Spleen (tissue), 13 donors: ENCODE data around the gene TSPOAP1. TPM values are rescaled to one million over a fixed set of nuclear protein-coding genes. Genes with fewer than 3 reads are reported as not detected.

Source experiments
- DNase-seq: peaks from one replicate; pipeline ENCODE4 v3.0.0-alpha.2; 2020
- H3K27ac ChIP-seq, 8 donors: fragments of 200-600 bp; sonication (generic) in 7 of 8; 1 replicate in 4 of 8; 2 replicates in 4 of 8; pipeline versions ENCODE4 v1.5.0 to v1.8.0; 2016 to 2021; ENCODE audit warnings: inconsistent platforms in 4 of 8, mild to moderate bottlenecking in 4 of 8, moderate library complexity in 1 of 8
- H3K27me3 ChIP-seq, 7 donors: fragments of 200-600 bp; sonication (generic) in 6 of 7; replicated peaks in 1 of 7; 1 replicate in 4 of 7; 2 replicates in 3 of 7; pipeline versions ENCODE4 v1.5.0 to v1.8.0; 2016 to 2021; ENCODE audit warnings: inconsistent platforms in 3 of 7, mild to moderate bottlenecking in 1 of 7
- H3K36me3 ChIP-seq, 6 donors: fragments of 200-600 bp; sonication (generic) in 5 of 6; 1 replicate in 4 of 6; 2 replicates in 2 of 6; pipeline versions ENCODE4 v1.5.0 to v1.8.0; 2016 to 2021; ENCODE audit warnings: inconsistent platforms in 2 of 6
- H3K4me1 ChIP-seq, 6 donors: fragments of 200-600 bp; sonication (generic) in 5 of 6; 1 replicate in 3 of 6; 2 replicates in 3 of 6; pipeline versions ENCODE4 v1.5.0 to v1.8.0; 2016 to 2021; ENCODE audit warnings: inconsistent platforms in 3 of 6
- H3K4me3 ChIP-seq, 8 donors: fragments of 200-600 bp; sonication (generic) in 7 of 8; 1 replicate in 4 of 8; 2 replicates in 4 of 8; pipeline versions ENCODE4 v1.5.0 to v1.8.0; 2016 to 2021; ENCODE audit warnings: inconsistent platforms in 4 of 8, mild to moderate bottlenecking in 4 of 8, moderate library complexity in 2 of 8
- H3K9me3 ChIP-seq, 8 donors: fragments of 200-600 bp; sonication (generic) in 7 of 8; 1 replicate in 4 of 8; 2 replicates in 4 of 8; pipeline versions ENCODE4 v1.5.0 to v1.8.0; 2016 to 2021; ENCODE audit warnings: inconsistent platforms in 4 of 8
- POLR2A ChIP-seq, 3 donors: fragments of 450-650 bp; IDR thresholded peaks; one replicate each; pipeline ENCODE4 v1.5.1; 2017; ENCODE audit warnings: antibody characterized with exemption in 3 of 3, mild to moderate bottlenecking in 1 of 3
- POLR2AphosphoS5 ChIP-seq, 3 donors: sonication (generic); formaldehyde crosslinking; IDR thresholded peaks; one replicate each; pipeline ENCODE4 v1.5.1; 2017; ENCODE audit warnings: antibody characterized with exemption in 3 of 3
- WGBS, 5 donors: extraction: QIAGEN DNeasy Blood & Tissue Kit in 3 of 5; methylation state at CpG; one replicate each; pipeline versions ENCODE4 v1.1.5 to v1.1.7; 2013 to 2018; 5-methylcytosine and 5-hydroxymethylcytosine counted together
- intact Hi-C: fragments of 100-400 bp; cut with DNase I; formaldehyde crosslinking; loops from one replicate; pipeline ENCODE4 v1.15.0; 2023; ENCODE audit warnings: low total_unique reads
- long read RNA-seq, 2 donors: transcript quantifications; one replicate each; lab custom pipeline, GENCODE V29; 2026
- polyA plus RNA-seq, 3 donors: library from polyadenylated mRNA; stranded (reverse); fragments of 200-250 nt; gene quantifications; one replicate each; pipeline ENCODE4 v1.2.1, GENCODE V29; 2013
- total RNA-seq, 7 donors: library from RNA; depleted of rRNA in 3 of 7; stranded (reverse); fragments of >200 nt in 3 of 7; fragmentation: NEBNext Ultra II Directional in 4 of 7; extraction: Animal tissue kit (Norgen Biotek cat#: 25700) in 4 of 7; gene quantifications; one replicate each; pipeline versions ENCODE4 v1.1.0 to v1.2.1, GENCODE V29; 2016 to 2021
- TF ChIP-seq, protein P1 (sequence below), 11 experiments: fragments of 200-600 bp in 7 of 11; fragments of 450-650 bp in 4 of 11; sonication (generic) in 4 of 11; IDR thresholded peaks in 8 of 11; conservative IDR thresholded peaks in 3 of 11; 1 replicate in 7 of 11; 2 replicates in 4 of 11; pipeline versions ENCODE4 v1.4.0 to v1.8.0; 2016 to 2021; ENCODE audit warnings: antibody characterized with exemption in 11 of 11, inconsistent platforms in 4 of 11, mild to moderate bottlenecking in 1 of 11
- donor health status: healthy with polysubstance abuse.
- donor health status: DM: no; HTN: no; CAD: no; lungs with moderate emphysema.
- donor health status: DM: no; HTN: no; CAD: no.
- donor health status: Bipolar disorder and iron deficiency.
- donor health status: healthy.
- donor health status: DM: no; HTN: no; CAD: no.
- donor health status: DM: yes; HTN: yes; CAD: no.

Gene TSPOAP1, protein sequence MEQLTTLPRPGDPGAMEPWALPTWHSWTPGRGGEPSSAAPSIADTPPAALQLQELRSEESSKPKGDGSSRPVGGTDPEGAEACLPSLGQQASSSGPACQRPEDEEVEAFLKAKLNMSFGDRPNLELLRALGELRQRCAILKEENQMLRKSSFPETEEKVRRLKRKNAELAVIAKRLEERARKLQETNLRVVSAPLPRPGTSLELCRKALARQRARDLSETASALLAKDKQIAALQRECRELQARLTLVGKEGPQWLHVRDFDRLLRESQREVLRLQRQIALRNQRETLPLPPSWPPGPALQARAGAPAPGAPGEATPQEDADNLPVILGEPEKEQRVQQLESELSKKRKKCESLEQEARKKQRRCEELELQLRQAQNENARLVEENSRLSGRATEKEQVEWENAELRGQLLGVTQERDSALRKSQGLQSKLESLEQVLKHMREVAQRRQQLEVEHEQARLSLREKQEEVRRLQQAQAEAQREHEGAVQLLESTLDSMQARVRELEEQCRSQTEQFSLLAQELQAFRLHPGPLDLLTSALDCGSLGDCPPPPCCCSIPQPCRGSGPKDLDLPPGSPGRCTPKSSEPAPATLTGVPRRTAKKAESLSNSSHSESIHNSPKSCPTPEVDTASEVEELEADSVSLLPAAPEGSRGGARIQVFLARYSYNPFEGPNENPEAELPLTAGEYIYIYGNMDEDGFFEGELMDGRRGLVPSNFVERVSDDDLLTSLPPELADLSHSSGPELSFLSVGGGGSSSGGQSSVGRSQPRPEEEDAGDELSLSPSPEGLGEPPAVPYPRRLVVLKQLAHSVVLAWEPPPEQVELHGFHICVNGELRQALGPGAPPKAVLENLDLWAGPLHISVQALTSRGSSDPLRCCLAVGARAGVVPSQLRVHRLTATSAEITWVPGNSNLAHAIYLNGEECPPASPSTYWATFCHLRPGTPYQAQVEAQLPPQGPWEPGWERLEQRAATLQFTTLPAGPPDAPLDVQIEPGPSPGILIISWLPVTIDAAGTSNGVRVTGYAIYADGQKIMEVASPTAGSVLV (N-terminal part only)
- total RNA-seq (10 to 100 TPM; 14.1 to 31.8 (median 18.5) TPM), polyA plus RNA-seq (10 to 100 TPM; 11.5 to 26.5 (median 24.3) TPM)
- long read RNA-seq, donor 1, partial matches to known transcripts, result 0 of 1 reads
- long read RNA-seq, donor 1, other reads (novel, unspliced or antisense), result 0 of 1 reads
- long read RNA-seq, donor 2, result 0 reads

DNA sequence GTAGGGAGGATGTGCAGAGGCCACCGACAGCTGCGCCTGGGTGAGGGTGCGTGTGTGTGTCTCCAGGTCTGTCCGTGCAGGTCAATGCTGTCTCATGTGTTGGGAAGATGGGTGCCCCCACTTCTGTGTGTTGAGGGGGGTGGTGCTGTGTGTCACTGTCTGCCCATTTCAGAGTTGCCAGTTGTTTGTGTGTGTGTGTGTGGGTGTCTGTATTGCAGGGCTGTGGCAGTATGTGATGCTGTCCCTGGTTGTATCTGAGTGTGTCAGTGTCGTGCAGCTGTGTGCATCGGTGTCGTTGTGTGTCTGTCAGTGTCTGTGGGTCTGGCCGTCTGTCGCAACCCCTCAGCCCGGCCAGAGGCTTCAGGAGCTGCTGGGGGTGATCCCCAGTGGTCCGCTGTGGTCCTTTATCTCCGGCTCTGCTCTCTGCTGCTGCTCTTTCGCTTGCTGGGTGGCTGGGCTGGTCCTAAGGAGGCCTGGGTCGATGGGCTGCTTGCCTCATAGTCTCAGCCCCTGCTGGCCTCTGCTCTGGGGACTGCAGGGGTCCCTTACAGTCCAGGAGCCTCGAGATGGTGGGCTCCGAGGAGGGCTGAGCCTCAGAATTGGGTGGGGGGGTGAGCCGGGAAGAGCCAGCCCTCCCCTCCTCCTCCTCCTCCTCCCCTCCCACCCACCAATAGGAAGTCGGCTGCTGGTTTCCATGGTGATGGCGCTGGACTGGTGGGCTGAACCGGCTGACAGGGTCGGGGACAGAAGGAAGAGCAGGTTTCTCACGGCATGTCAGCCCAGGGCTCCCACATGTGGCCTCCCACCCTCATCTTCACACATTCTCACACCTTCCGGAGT lies at the start of gene TSPOAP1:
TSS of gene TSPOAP1 (minus strand) at position 601 of the 840 bp plus-strand sequence. CDS start 875 bp downstream, outside the sequence.
- peaks cover 0 to 26% (median 5%) of the 10 kb centered on the region in 7 donors for H3K27me3 ChIP-seq
- H3K9me3 ChIP-seq, result no peaks in the 10 kb centered on the region
- peak; percentile 86 to 91 (median 90) for TF ChIP-seq POLR2AphosphoS5 (IDR thresholded peaks at IDR 0.05)
- peak in 2 of 3 donors; percentile 35 to 75 for TF ChIP-seq POLR2A (IDR thresholded peaks at IDR 0.05)
- TF ChIP-seq, protein P1, sequence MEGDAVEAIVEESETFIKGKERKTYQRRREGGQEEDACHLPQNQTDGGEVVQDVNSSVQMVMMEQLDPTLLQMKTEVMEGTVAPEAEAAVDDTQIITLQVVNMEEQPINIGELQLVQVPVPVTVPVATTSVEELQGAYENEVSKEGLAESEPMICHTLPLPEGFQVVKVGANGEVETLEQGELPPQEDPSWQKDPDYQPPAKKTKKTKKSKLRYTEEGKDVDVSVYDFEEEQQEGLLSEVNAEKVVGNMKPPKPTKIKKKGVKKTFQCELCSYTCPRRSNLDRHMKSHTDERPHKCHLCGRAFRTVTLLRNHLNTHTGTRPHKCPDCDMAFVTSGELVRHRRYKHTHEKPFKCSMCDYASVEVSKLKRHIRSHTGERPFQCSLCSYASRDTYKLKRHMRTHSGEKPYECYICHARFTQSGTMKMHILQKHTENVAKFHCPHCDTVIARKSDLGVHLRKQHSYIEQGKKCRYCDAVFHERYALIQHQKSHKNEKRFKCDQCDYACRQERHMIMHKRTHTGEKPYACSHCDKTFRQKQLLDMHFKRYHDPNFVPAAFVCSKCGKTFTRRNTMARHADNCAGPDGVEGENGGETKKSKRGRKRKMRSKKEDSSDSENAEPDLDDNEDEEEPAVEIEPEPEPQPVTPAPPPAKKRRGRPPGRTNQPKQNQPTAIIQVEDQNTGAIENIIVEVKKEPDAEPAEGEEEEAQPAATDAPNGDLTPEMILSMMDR (IDR thresholded peaks at IDR 0.05 in 8 of 11, conservative IDR thresholded peaks at IDR 0.05 in 3 of 11), result no peak
- peak within 1 kb of the TSS; percentile 90 to 100 (median 96) for H3K4me3 ChIP-seq
- H3K4me1 ChIP-seq, result peaks cover 0 to 83% (median 61%) of the 10 kb centered on the region in 6 donors
- peaks cover 0 to 24% (median 10%) of the 10 kb centered on the region in 6 donors for H3K36me3 ChIP-seq
- 8 to 24% (median 10%) methylated on average over 17 to 23 of the region's 23 CpGs for WGBS, 5 donors
- intact Hi-C loops, result no loop called here
- DNase-seq, result peak; percentile 94
- peak within 1 kb of the TSS; percentile 57 to 100 (median 99) for H3K27ac ChIP-seq

DNA sequence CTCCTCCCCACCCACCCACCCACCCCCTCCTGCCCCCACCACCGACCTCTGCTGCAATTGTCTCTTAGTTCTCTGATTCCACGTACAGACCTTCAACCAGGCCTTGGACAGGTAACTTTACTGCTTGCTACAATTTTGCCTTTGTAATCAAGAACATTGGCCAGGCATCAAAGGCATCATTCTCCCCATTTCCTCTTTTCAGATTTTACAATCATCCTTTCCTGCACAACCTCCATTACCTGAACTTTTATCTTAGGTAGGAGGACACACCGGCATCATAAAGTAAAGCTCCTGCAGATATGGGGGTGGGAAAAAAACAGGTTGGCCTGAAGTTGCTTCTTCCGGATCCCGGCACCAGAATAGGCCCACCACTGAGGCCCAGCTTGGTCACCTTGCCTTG lies 49.1 kb upstream of the TSPOAP1 start:
- no peak overlapping the region for H3K4me3 ChIP-seq
- intact Hi-C loops, result no loop called here
- H3K27me3 ChIP-seq, result no peaks in the 10 kb centered on the region
- H3K36me3 ChIP-seq, result no peaks in the 10 kb centered on the region
- H3K4me1 ChIP-seq, result peaks cover 0 to 40% (median 11%) of the 10 kb centered on the region in 6 donors
- no peaks in the 10 kb centered on the region for H3K9me3 ChIP-seq
- WGBS, 5 donors, result 85 to 94% (median 90%) methylated on average over 5 of the region's 5 CpGs
- H3K27ac ChIP-seq, result no peak overlapping the region
- TF ChIP-seq POLR2A (IDR thresholded peaks at IDR 0.05) (no peak), POLR2AphosphoS5 (IDR thresholded peaks at IDR 0.05) (no peak)
- TF ChIP-seq, protein P1 (IDR thresholded peaks at IDR 0.05 in 8 of 11, conservative IDR thresholded peaks at IDR 0.05 in 3 of 11), result no peak
- DNase-seq, result no peak

DNA sequence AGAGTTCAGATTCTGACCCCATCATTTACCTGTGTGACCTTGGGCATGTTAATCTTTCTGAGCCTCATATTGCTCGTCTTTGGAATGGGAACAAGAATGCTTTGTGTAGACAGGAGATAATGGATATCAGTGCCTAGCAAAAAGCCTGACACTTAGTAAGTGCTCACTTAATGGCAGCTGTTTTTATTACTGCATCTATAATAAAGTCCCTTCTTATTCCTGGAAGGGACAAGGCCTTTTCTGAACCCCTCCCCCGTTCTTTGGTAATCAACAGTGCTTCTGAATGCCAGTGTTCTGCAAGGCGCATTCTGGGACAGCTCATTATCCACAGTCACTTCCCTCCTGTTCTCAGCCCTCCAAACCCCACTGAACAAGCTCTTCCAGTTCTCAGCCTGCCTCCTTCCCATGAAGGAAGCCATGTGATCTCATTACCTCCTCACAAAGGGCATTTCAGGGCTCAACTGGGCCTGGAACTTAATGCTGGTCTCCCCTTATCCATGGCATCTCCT lies 48.6 kb upstream of the TSPOAP1 start:
- TF ChIP-seq POLR2A (IDR thresholded peaks at IDR 0.05), result no peak
- TF ChIP-seq, protein P1 (IDR thresholded peaks at IDR 0.05 in 8 of 11, conservative IDR thresholded peaks at IDR 0.05 in 3 of 11), result no peak
- no peak for TF ChIP-seq POLR2AphosphoS5 (IDR thresholded peaks at IDR 0.05)
- WGBS, 5 donors, result 85 to 96% (median 86%) methylated on average over 3 of the region's 3 CpGs
- Histone ChIP-seq H3K36me3 (no peaks in the 10 kb centered on the region), H3K4me3 (no peak overlapping the region), H3K4me1 (peaks cover 0 to 34% (median 5%) of the 10 kb centered on the region in 6 donors), H3K9me3 (no peaks in the 10 kb centered on the region), H3K27ac (no peak overlapping the region), H3K27me3 (no peaks in the 10 kb centered on the region)
- no peak for DNase-seq
- intact Hi-C loops, result no loop called here
